Posterior vena cava (tissue), 2 donors: ENCODE results near the gene SDR42E2. TPM values are rescaled to one million over a fixed set of nuclear protein-coding genes. Genes with fewer than 3 reads are reported as not detected.
"Not testable (repeated sequence)": the region's sequence is repeated elsewhere in the genome, so short reads cannot be mapped to it uniquely, and the experiment has no call there.

Experiments
- DNase-seq: peaks from one replicate; pipeline ENCODE4 v3.0.0-alpha.2; 2020; ENCODE audit warnings: low spot score
- intact Hi-C, 2 donors: fragments of 100-400 bp; cut with DNase I; formaldehyde crosslinking; loops; one replicate each; pipeline versions ENCODE4 v1.14.1 to v1.14.2; 2022 to 2023
- total RNA-seq, 2 donors: library from RNA; stranded (reverse); fragmentation: NEBNext Ultra II Directional; extraction: Animal tissue kit (Norgen Biotek cat#: 25700); gene quantifications; one replicate each; pipeline ENCODE4 v1.2.1, GENCODE V29; 2021
- donor health status: DM: yes; HTN: yes; CAD: no.
- donor health status: DM: yes; HTN: yes; CAD: no.

SDR42E2 gene
- total RNA-seq, 2 donors from 2014 or later = not detected

- intact Hi-C loops = loop anchor here (5.0 to 10.0 kb wide), 2 partner anchors 184 to 187 kb away; partner anchors contain the start of genes PDZD9 (in 2 of the 2) and MOSMO (in 1 of the 2)
- DNase-seq = peak; percentile 82
Measured at GRCh38 chr16:22188595-22189442, 26.5 kb downstream of the SDR42E2 start.

DNA sequence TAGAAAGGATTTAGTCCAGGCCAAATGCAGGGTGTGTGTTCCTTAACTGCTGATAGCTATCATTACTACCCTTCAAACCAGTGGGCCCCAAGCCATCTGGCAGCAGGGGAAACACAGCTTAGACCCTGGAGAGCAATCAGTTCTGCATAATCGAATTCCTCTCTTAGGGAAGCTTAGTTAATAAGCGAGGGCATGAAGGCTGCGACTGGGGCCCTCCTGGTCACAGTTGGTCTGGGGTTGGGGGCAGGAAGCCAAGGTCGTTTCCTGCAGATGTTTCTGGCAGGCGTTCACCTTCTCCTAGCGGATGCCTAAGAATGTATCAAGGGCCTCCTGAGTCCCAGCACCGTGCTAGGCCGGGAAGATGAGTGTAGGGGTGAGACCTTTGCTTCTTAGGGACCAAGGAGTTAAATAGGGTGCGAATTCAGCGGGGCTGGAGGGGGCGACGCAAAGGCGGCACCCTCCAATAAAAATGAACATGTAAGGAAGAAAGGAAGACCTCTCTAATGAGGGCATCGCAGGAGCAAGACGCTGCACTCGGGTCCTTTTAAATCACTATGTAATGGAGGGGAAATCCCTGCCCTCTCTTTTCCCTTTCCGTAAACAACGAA, 27.3 kb downstream of the SDR42E2 start:
- intact Hi-C loops = loop anchor here (5.0 to 10.0 kb wide), 2 partner anchors 185 to 187 kb away; partner anchors contain the start of genes PDZD9 (in 2 of the 2) and MOSMO (in 1 of the 2)
- peak; percentile 86 for DNase-seq

DNA sequence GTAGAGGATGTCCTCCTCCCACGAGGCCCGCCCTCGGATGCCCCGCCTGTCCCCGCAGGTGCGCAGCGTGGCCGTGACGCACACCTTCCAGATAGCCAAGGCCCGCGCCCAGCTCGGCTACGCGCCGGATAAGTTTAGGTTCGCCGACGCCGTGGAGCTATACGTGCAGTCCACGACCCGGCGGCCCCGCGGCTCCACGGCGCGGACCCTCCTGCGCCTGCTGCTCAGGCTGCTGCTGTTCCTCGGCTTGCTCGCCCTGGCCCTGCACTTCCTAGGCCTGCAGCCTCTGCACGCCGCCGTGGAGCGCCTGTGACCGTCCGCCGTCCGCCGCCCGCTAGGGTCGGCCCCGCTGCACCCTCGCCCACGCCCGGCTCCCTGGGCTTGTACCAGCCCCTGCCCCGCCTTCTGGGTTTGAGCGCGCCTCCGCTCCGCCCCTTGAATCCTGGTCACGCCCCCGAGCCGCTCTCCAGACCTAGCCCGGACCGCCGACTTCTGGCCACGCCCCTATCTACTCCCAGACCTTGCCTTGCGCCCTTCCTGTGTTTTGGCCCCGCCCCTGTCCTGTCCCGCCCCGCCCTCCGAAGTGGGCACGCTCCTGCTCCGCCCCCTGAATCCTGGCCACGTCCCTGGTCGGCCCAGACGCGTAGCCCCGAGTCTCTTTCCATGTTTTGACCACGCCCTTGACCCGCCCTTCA, 27.9 kb downstream of the SDR42E2 start:
- intact Hi-C loops = no loop called here
- DNase-seq = peak; percentile 93

DNA sequence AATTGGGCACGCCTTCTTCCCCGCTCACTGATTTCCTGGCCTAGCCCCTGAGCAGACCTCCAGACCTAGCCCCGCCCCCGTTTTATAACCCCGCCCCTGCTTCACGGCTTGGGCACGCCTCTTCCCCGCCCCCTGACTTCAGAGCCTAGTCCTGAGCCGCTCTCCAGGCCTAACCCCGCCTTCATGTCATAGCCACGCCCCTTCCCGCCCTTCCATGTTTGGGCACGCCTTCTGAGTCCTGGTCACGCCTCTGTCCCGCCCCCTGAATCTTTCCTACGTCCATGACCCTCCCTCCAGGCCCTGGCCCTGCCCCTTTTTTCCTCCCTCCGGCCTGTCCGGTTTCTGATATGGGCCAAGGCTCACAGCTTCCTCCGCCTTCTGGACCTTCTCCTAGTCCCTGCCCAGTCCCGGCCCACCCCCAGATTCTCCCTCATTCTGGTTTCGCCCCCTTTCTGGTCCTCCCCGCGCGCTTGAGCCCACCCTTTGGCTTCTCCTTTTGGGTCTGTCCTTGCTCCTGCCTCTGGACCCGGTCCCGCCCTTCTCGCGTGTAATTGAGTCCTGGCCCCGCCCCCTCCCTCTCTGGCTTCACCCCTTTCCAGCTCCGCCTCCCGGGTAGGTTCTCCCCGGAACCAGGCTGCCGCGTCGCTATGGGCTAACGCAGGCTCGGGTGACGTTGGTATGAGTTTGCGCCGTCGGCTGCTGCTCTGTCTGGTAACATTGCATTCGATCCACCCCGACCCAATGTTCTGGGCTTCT, 28.6 kb downstream of the SDR42E2 start:
- DNase-seq = peak; percentile 100
- intact Hi-C loops = no loop called here

DNA sequence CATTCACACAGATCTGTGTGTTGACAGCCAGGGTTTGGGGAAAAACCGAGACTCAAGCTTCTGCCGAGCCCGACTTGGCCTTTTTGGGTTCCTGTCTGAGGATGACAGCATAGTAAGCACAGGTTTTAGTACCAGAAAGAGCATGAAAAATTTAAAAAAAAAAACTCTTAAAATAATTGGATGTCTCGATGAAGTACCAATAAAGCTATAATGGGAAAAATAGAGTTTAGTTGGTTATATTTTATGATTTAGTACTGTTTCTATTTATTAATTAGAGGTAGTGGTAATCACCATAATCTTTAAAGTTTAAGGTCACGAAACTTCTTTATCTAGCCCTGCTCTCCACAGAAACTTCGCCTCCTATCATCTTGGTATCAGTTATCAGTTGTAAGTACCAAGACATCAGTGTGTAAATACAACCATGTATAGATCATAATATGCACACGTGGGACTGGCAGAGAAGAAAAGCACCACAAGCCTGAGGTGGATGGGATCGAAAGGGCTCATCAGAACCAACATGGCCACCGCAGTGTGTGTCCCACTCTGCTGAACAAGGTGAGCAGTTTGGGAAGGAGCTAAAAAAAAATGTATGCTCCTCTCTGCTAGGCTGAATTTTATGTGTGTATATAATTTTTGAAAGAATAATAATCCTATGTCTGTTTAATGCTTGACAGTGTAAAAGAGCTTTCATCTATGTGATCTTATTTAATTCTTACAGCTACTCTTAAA, 29.4 kb downstream of the SDR42E2 start:
- DNase-seq = no peak
- intact Hi-C loops = no loop called here

DNA sequence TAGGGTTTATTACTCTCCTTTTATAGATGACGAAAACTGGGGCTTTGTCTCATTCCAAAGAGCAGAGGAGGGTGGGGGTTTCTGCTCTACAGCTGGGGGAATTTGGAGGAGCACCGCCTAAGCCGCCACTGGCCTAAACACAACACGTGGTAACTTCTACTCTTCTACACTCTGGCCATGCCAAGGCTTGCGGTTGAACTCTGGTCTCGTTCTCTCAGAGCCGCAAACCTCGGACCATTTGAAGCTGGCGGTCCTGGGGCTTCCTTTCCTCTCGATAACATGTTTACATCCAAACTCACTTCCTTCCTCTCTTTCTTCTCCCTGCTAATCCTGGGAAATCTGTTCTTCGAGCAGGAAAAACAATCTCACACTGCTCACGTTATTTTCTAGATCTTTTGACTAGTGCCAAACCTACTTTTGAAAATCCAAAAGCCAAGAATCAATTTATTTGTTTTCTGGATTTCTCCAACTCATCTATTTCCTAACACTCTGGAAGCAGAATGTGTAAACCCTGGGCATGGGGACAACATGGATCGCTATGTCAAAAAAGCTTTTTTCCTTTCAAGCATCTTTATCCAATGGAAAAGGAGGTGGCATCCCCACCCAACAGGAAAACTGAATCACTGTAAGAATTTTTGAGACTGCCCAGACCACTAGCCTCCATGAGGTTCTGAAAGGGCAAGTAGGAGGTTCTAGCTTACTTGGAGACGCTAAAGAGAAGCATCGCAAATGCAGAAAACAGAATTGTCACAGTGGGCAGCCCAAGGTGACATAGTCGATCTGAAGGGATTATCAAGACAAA, 30.2 kb downstream of the SDR42E2 start:
- DNase-seq = peak; percentile 95
- intact Hi-C loops = no loop called here

GRCh38 chr16:22193063-22193411, 30.7 kb downstream of the SDR42E2 start:
- DNase-seq = no peak
- intact Hi-C loops = no loop called here

DNA sequence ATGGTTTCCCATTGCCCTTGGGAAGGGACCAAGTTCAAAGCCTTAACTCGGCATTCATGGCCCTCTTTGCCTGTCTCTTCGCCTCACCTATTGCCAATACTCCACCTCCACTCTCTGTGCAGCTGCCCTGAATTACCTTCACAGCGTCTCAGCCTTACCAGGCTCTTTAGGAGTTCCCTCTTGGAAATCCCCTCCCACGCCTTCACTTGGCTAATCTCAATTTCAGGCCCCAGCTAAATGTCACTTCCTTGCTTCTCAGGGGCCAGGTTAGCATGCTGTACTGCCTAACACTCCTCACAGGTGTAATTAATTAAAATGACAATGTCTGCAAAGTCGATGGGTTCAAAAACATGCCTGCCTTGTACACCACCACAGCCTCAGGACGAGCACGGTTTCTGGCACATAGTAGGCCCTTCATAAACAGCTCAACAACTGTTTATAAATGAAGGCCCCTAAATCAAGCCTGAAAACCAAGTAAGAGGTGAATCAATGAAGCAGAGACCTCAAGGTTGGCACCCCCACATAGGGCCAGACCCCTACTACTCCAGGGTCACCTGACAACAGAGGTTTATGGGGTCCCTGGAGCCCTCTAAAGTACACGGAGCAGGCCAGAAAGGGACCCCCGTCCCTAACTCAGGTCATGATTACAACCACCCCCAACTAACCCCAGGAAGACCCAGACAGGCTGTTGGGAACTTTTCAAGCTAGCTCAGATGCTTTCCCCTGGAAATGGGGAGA, 32.6 kb downstream of the SDR42E2 start:
- DNase-seq = no peak
- intact Hi-C loops = no loop called here

DNA sequence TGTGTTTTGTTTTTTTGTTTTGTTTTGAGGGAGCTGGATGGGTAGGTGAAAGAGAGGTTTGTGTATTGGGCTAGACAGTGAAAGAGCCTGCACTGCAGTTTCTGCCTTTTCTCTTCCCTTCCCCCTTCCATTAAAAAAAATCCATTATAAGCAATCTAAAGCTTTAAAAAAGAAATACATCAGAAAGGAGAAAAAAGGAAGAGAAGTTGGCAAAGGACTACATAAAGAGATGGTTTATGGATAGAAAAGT, 33.1 kb downstream of the SDR42E2 start:
- intact Hi-C loops = no loop called here

DNA sequence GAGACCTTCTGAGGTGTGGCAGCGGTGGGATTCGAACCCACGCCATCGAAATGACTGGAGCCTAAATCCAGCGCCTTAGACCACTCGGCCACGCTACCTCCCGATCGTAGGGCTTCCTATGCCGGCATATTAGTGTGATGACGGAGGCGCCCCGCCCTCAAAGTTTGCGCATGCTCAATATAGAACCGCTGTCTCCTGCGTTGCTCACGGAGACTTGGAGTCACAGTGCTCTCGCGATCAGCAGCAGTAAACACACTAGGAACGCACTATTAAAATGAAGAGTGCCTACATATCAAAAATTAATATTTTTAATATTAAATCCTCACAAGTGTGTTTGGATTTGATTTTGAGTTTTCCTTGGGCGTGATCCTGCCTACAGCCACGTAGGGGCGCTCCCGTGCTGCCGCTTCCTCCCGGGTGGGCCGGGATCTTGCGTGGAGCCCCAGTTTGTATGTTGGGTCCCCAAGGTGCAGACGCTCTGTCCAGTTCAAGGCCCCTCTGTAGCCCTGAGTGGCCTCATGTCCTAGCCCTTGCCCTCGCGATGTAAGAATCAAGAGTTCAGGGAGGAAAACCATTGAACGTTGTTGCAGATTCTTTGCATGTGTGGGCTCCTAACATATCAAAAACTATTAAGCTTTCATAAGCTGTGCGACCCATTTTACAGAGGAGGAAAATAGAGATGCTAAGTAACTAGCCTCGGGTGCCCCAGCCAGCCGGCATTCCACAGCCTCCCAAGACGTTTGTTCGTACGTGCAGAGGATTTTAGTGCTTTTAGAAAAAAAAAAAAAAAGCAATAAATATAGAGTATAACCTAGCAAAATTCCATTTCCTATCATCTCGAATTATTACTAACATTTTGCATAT, 33.6 kb downstream of the SDR42E2 start:
- intact Hi-C loops = no loop called here
- peak; percentile 96 for DNase-seq

More for the DNA sequence above, 33.1 kb downstream of the SDR42E2 start:
- DNase-seq = no peak

GRCh38 chr16:22196559-22197168, 34.4 kb downstream of the SDR42E2 start:
- intact Hi-C loops, DNase-seq: not testable (repeated sequence)

- no peak for DNase-seq
- intact Hi-C loops = loop anchor here in 1 of 2 donors (2.0 kb wide), 1 partner anchor 98 kb away; the partner anchor contains the start of gene POLR3E
Measured at GRCh38 chr16:22198547-22199293, 36.4 kb downstream of the SDR42E2 start.

- DNase-seq = no peak
- intact Hi-C loops = no loop called here
Measured at GRCh38 chr16:22202261-22202637, 39.9 kb downstream of the SDR42E2 start.

DNA sequence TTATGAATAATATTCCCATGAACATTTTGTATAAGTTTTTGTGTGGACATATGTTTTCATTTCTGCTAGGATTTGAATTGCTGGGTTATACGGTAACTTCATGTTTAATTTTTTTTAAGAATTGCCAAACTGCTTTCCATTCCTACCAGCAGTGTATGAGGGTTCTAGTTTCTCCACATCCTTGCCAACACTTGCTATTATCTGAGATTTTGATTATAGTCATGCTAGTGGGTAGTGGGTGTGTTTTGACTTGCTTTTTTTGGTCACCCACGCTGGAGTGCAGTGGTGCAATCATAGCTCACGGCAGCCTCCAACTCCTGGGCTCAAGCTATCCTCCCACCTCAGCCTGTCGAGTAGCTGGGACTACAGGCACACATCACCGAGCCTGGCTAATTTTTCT, 40.8 kb downstream of the SDR42E2 start:
- no peak for DNase-seq
- intact Hi-C loops = no loop called here

- intact Hi-C loops = no loop called here
- no peak for DNase-seq
Measured at GRCh38 chr16:22204091-22204655, 41.9 kb downstream of the SDR42E2 start.
